DMS53 treated with DMSO at 0.1 percent for 48 hours (cell line): ENCODE results near the gene SLC26A1.

Experiments used
- DNase-seq: peaks from one replicate; lab custom pipeline; 2025; ENCODE audit not compliant: unreplicated experiment; lab: John Stamatoyannopoulos, UW

SLC26A1 gene

GRCh38 chr4:1029529-1029928 lies 36.3 kb upstream of the SLC26A1 start:
- no peak for DNase-seq

DNA sequence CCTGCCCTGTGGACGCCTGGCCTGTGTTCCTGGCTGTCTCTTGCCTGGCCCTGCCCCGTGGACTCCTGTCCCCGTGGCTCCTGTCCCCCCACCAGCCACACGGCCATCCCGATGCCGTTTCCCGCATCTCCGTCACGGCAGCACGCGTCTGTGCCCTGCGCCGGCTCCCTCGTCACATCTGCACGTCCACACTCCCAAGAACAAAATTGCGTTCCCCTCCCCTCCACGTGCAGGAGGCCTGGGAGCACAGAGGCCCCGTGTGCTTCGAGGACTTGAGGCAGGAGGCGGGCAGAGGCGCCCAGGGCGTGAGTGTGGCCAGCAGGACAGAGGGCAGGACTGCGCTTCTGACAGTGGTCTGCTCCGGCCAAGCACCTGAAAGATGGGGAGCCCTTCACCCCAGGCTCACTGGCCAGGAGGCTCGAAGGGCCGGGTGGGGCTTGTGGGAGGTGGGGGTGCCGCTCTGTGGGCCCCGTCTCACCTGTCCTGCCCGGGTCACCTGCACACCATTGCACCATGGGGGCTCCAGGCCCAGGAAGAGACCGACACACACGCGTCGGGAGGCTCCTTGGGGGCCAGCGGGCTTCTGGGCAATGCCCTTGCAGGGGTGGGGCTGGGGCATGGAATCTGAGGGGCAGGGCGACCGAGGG lies 35.5 kb upstream of the SLC26A1 start:
- no peak for DNase-seq

- no peak for DNase-seq
Measured at GRCh38 chr4:1027915-1028238, 34.7 kb upstream of the SLC26A1 start.

- DNase-seq = no peak
Measured at GRCh38 chr4:1027219-1027914, 34.2 kb upstream of the SLC26A1 start.

GRCh38 chr4:1026115-1026514 lies 32.9 kb upstream of the SLC26A1 start:
- peak; percentile 62 for DNase-seq

DNA sequence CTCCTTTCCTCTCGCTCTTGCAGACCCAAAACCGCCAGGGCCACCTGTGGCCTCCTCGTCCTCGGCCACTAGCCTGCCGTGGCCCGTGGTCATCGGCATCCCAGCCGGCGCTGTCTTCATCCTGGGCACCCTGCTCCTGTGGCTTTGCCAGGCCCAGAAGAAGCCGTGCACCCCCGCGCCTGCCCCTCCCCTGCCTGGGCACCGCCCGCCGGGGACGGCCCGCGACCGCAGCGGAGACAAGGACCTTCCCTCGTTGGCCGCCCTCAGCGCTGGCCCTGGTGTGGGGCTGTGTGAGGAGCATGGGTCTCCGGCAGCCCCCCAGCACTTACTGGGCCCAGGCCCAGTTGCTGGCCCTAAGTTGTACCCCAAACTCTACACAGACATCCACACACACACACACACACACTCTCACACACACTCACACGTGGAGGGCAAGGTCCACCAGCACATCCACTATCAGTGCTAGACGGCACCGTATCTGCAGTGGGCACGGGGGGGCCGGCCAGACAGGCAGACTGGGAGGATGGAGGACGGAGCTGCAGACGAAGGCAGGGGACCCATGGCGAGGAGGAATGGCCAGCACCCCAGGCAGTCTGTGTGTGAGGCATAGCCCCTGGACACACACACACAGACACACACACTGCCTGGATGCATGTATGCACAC lies 31.8 kb upstream of the SLC26A1 start:
- no peak for DNase-seq

GRCh38 chr4:1023895-1024740 lies 30.9 kb upstream of the SLC26A1 start:
- DNase-seq = no peak

DNA sequence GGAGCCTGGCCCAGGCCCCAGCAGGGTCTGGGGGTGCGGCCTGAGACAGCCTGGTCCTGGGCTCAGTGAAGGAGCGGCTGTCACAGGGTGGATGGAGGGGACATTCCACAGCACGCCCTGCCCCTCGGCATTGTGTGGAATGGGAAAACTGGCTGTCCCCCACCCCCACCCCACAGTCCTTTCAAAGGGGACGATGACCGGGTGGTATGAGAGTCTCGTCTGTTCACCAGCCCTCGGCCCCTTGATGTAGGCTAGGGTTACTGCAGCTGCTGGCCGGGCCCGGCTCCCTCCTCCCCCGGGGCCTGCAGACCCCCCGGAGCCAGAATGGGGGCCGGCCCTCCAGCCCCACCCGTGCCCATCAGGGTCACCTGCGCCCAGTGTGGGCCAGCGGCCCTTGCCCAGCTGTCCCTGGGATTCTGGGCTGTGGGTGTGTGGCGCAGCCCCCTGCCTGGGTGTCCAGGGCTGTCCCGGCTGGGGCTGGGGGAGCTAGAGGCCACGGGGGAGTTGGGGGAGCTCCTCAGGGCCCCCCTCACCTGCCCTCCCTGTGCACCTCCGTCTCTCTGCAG lies 30.0 kb upstream of the SLC26A1 start:
- no peak for DNase-seq

GRCh38 chr4:1022739-1023066 lies 29.5 kb upstream of the SLC26A1 start:
- DNase-seq = no peak

GRCh38 chr4:1022051-1022738 lies 29.0 kb upstream of the SLC26A1 start:
- no peak for DNase-seq

- DNase-seq = no peak
Measured at GRCh38 chr4:1021386-1022050, 28.3 kb upstream of the SLC26A1 start.

GRCh38 chr4:1019729-1020470 lies 26.7 kb upstream of the SLC26A1 start:
- DNase-seq = no peak

DNA sequence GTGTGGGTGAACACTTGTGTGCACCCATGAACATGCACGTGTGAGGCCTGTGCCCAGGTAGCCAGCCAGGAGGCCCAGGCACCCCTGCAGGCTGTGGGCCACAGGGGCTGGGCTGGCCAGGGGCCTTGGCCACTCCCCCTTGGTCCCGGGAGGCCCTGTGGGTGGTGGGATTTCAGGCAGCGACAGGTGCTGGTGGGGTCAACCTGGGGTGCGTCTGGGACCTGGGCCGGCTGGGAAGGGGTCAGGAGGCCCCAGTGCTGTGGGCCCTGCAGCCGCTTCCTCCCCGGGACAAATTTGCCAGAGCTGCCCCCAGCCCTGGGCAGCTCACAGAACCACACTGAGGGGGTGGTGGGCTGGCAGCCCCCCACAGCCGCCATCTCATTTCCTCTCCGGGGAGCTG lies 26.1 kb upstream of the SLC26A1 start:
- no peak for DNase-seq

DNA sequence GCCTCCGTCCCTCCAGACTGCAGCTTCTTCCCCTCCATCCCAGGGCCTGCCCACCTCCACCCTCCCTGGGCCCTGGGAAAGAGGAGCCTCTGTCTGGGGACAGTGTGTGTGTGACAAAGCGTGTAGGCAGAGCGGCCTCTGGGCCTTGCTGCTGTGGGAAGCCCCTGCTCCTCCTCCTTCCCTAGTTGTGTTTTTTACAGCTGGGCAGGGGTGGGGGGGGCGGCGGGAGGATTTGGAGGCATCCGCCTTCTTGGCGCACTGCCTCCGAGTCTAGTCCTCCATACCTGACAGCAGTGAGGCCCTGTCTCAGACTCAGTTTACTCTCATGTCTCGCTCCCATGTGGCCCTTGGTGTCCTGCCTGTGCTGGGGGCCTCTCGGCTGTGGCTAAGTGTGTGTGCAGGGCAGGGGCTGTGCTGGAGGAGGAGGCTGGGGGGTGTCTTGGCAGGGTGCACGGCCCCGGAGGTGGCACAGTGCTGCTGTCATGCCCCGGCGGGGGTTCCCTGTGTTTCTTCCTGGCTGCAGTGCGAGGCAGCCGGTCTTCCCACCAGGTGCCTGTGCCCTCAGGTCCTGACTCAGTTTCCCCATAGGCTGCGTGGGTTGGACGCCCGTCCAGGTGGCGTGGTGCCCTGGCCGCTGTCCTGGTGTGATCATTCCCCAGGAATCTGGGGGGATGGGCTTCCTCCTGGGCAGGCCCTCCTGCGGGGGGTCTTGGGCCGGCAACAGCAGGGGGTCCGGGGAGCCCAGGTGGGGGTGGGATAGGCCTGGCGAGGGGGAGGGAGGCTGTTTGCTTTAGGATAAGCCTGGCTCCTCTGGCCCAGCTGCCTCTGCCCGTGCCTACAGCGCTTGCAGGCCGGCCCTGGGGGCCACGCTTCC lies 25.2 kb upstream of the SLC26A1 start:
- DNase-seq = no peak

GRCh38 chr4:1017706-1018105 lies 24.5 kb upstream of the SLC26A1 start:
- no peak for DNase-seq

DNA sequence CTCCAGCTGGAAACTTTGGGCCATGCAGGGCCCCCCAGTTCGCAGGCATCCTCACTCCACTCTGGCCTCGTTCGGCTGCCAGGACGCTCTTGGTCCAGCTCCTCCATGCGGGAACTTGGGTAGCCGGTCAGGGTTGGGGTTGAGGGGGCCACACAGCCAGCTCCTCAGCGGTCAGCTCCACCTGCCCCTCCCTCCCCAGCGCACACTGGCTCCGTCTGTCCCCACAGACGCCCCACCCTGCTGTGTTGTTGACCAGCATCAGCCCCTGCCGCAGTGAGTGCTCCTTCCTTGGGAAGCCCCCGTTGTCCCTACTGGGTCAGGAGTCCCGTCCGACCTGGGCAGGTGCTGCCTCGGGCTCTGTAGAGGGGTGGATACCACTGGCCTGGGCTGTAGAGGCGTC lies 24.0 kb upstream of the SLC26A1 start:
- DNase-seq = no peak

- DNase-seq = no peak
Measured at GRCh38 chr4:1015746-1016145, 22.5 kb upstream of the SLC26A1 start.

GRCh38 chr4:1015179-1015578 lies 22.0 kb upstream of the SLC26A1 start:
- DNase-seq = no peak
